Measurements from ENCODE around the gene RSRC1. TPM values are rescaled to one million over a fixed set of nuclear protein-coding genes. Genes with fewer than 3 reads are reported as not detected.

RSRC1 gene
- total and polyA plus RNA-seq, 8 donors: 7.7 to 19.9 (median 10.2) TPM

GRCh38 chr3:158084651-158085050 lies 25.2 kb upstream of the RSRC1 start:
- no peak for DNase-seq
- ATAC-seq: no peak
- H3K36me3 ChIP-seq: no peaks in the 10 kb centered on the region
- H3K4me1 ChIP-seq: no peaks in the 10 kb centered on the region
- no peak overlapping the region for H3K27ac ChIP-seq
- H3K9me3 ChIP-seq: no peaks in the 10 kb centered on the region
- TF ChIP-seq CTCF (IDR thresholded peaks at IDR 0.05): no peak
- peaks cover 0 to 15% (median 4%) of the 10 kb centered on the region in 4 donors for H3K27me3 ChIP-seq
- H3K4me3 ChIP-seq: no peak overlapping the region
- intact Hi-C loops (cut with DNase I): no loop called here
- FAIRE-seq: no peak

GRCh38 chr3:158085358-158085757 lies 24.5 kb upstream of the RSRC1 start:
- H3K27me3 ChIP-seq: peaks cover 0 to 15% (median 2%) of the 10 kb centered on the region in 4 donors
- no peak for TF ChIP-seq CTCF (IDR thresholded peaks at IDR 0.05)
- H3K9me3 ChIP-seq: no peaks in the 10 kb centered on the region
- intact Hi-C loops (cut with DNase I): no loop called here
- H3K36me3 ChIP-seq: no peaks in the 10 kb centered on the region
- no peaks in the 10 kb centered on the region for H3K4me1 ChIP-seq
- H3K27ac ChIP-seq: no peak overlapping the region
- DNase-seq (no peak), ATAC-seq (no peak), FAIRE-seq (no peak)
- no peak overlapping the region for H3K4me3 ChIP-seq

- intact Hi-C loops (cut with DNase I): no loop called here
- Histone ChIP-seq H3K4me1 (no peaks in the 10 kb centered on the region), H3K36me3 (no peaks in the 10 kb centered on the region)
Observed at GRCh38 chr3:158085931-158086330, 24.0 kb upstream of the RSRC1 start.

GRCh38 chr3:158086361-158086760 lies 23.5 kb upstream of the RSRC1 start:
- intact Hi-C loops (cut with DNase I): no loop called here
- H3K27me3 ChIP-seq: peaks cover 0 to 15% (median 2%) of the 10 kb centered on the region in 4 donors
- H3K27ac ChIP-seq: no peak overlapping the region
- ATAC-seq (no peak), FAIRE-seq (no peak), DNase-seq (no peak)
- H3K4me1 ChIP-seq: no peaks in the 10 kb centered on the region
- H3K9me3 ChIP-seq: no peaks in the 10 kb centered on the region
- no peaks in the 10 kb centered on the region for H3K36me3 ChIP-seq
- no peak for TF ChIP-seq CTCF (IDR thresholded peaks at IDR 0.05)
- 9 to 17% methylated on average over 1 of the region's 1 CpG for WGBS, 2 donors
- H3K4me3 ChIP-seq: no peak overlapping the region

More at GRCh38 chr3:158085931-158086330, 24.0 kb upstream of the RSRC1 start:
- DNase-seq (no peak), ATAC-seq (no peak), FAIRE-seq (no peak)
- TF ChIP-seq CTCF (IDR thresholded peaks at IDR 0.05): no peak
- 43 to 50% methylated on average over 1 of the region's 1 CpG for WGBS, 2 donors
- Histone ChIP-seq H3K27me3 (peaks cover 0 to 15% (median 2%) of the 10 kb centered on the region in 4 donors), H3K4me3 (no peak overlapping the region), H3K27ac (no peak overlapping the region), H3K9me3 (no peaks in the 10 kb centered on the region)

GRCh38 chr3:158086776-158087175 lies 23.1 kb upstream of the RSRC1 start:
- Histone ChIP-seq H3K4me1 (no peaks in the 10 kb centered on the region), H3K36me3 (no peaks in the 10 kb centered on the region), H3K4me3 (no peak overlapping the region), H3K27ac (no peak overlapping the region), H3K9me3 (no peaks in the 10 kb centered on the region), H3K27me3 (peaks cover 0 to 12% (median 2%) of the 10 kb centered on the region in 4 donors)
- intact Hi-C loops (cut with DNase I): no loop called here
- no peak for FAIRE-seq
- no peak for TF ChIP-seq CTCF (IDR thresholded peaks at IDR 0.05)
- no peak for ATAC-seq
- DNase-seq: no peak
- 87 to 92% methylated on average over 2 of the region's 2 CpGs for WGBS, 2 donors
